DMS53 treated with DMSO at 0.1 percent for 48 hours (cell line): ENCODE measurements around the gene SLC40A1.
A peak's percentile ranks its signal among the peaks of the same experiment; 100 is the strongest.

Experiments used
- DNase-seq: peaks from one replicate; lab custom pipeline; 2025; ENCODE audit not compliant: unreplicated experiment; lab: John Stamatoyannopoulos, UW

The SLC40A1 gene

GRCh38 chr2:189543367-189543766, 37.2 kb downstream of the SLC40A1 start:
- no peak for DNase-seq

DNA sequence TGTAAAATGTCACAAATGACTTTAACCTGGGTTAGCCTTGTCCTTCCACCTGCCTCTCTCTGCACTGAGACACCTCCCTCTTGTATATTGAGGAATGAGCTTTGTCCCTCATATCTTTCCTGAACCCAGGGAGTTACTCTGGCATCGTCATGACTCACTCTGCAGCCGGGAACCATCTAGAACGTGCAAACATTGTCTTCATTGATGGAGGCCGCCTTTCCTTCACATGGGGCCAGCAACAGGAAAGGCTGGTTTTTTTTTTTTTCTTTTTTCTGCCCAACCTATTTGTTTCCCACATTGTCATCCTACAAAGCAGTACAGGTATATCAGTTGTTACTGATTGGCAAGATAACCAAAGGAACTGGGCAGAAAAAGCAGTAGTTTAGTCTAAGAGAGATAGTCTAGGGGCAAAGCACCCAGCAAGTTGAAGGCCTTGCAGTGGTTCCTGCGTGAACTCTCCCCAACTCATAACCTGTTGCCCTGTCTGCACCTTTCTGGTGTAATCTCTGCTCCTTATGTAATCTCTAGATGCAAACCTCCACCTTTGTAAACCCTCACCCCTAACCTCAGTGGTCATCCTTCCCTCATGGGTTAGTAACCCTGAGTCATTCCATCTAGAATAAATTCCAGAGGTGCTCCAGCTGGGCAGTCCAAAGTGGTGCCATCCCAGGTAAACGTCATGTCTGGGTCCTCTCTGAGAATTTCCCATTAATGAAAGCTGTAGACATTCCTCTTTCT, 38.3 kb downstream of the SLC40A1 start:
- no peak for DNase-seq

DNA sequence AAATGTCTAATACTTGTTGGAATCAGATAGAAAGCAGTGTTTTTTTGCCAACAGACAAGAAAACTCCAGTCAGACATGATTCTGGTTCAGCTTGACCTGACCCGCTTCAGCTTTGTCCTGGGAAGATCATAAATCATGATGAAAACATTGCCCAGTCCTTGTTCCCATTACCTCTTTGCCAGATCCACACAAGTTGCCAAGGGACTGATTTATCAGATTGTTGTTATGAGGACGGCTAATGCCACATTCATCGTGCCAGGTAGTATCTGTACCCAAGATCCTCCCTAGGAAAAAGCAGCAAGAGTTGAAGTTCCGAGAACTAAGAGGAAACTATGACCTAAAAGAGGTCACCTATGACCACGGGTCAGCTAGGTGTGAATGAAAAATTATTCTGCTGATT, 39.0 kb downstream of the SLC40A1 start:
- DNase-seq = no peak

DNA sequence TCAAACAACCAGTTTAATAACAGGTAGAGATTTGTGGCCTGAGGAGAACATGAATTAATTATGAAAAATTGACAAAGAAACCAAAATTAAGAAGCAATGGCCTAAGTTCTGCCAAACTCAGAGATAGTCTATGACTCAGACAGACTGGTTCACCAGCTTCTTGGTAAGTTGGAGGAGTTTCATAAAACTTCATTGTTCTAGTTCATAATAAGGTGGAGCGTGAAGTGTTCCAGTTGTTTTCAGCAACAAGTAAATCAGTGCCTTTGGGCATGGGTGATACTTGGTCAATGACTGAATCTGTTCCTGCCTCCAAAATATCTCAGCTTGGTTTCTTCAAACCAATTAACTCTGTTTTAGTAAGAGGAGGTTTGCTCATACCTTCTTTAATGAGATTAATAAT, 40.0 kb downstream of the SLC40A1 start:
- no peak for DNase-seq

- no peak for DNase-seq
These were observed 42.2 kb downstream of the SLC40A1 start for GRCh38 chr2:189538402-189538801.

GRCh38 chr2:189536830-189537229, 43.8 kb downstream of the SLC40A1 start:
- DNase-seq = no peak

DNA sequence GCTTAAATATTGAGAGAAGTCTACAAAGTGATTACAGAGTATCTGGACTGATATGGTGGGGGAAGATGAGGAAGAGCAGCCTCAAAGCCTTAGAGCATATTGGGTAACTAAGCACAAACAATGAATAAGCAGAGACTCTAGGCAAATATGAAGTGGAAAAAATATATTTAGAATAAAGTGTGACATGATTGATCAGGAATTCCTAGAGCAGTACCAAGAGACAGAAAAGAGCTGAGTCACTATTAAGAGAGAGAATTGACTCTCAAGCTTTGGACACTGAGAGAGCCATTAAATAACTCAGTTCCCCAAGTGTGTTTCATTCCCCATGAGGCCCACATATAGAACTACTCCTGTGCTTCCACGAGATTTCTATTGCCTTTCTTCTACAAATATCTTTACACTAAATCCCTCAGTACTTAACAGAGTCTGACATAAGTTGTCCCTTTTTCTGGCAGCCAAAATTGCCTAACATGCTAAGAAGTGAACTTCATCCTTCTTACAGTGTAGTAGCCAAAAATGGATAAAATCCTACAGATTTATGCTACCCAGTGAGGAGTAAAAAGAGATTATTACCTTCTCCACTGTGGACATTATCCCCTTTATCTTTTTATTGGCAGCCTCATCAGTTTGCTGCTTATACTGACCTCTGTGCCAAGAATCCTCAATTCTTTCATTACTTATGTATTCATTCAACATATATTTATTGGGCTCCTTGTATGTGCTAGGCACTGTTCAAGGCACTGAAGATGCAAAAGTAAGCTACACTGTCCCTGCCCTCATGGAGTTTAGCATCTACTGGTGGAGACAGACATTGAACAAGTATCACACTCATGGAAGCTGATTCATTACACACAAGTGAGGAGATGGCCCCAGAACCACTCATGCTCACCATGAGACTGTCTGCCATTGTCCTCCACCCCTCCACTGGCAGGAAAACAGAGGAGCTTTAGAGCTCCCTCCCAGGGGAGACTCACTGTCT, 45.4 kb downstream of the SLC40A1 start:
- DNase-seq = no peak

- no peak for DNase-seq
These were observed 47.1 kb downstream of the SLC40A1 start for GRCh38 chr2:189533288-189534035.

- DNase-seq = no peak
These were observed 49.5 kb downstream of the SLC40A1 start for GRCh38 chr2:189530965-189531637.

DNA sequence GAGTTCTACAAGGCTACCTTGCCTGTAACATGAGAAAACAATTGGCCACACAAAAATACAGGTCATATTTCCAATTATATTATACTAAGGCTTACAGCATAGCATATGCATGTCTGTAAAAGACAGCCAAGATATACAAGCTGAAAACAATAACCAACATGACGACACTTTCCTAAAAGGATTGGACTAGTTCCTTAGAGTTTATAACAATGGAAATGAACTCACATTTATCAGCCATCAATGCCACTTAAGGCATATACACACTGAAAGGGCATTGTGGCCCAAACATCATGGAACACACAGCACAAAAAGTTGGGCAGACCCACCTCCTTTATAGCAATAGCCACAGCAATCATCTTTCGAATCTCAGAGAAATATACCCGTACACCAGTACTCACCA, 52.0 kb downstream of the SLC40A1 start:
- DNase-seq = no peak

GRCh38 chr2:189527812-189528592, 52.6 kb downstream of the SLC40A1 start:
- DNase-seq = no peak

DNA sequence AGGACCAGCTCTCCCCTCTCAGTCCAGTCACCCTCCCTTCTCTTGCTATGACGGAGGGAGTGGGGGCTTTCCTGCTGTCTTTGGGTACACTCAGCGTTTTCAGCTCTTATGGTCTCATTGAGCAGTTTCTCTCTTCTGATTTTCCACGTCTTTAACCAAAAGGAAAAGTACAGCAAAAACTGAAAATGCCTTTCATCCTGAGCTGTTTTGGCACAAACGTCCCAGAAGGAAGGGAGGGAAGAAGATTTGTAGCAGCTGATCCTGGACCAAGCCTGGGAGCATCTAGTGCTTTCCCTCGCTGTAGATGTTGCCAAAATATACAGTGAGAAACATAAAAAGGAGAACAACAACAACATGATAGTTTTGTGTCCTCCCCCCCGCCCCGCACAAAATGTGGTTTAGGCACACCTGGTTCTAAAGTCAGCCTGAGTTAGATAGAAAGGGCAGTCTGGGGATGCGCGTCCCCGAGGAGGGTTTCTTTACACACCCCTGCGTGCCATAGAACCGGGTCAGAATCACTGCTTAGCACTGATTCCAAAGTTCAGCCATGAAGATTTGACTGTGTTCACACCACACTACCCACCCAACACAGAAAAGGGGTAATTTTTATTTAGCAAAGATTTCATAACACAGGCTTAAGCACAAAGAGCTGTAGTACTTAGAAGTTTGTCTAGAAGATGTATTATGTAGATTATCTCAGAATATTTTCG, 53.4 kb downstream of the SLC40A1 start:
- DNase-seq = no peak

GRCh38 chr2:189526241-189526640, 54.3 kb downstream of the SLC40A1 start:
- no peak for DNase-seq

GRCh38 chr2:189524746-189525145, 55.8 kb downstream of the SLC40A1 start:
- DNase-seq = no peak

- DNase-seq = peak; percentile 36
These were observed 58.0 kb downstream of the SLC40A1 start for GRCh38 chr2:189522435-189523151.

GRCh38 chr2:189521699-189522434, 58.7 kb downstream of the SLC40A1 start:
- peak; percentile 36 for DNase-seq

- no peak for DNase-seq
These were observed 60.8 kb downstream of the SLC40A1 start for GRCh38 chr2:189519631-189520387.
